Gastroesophageal sphincter (tissue), 4 donors: ENCODE measurements around the gene TWIST2. TPM values are rescaled to one million over a fixed set of nuclear protein-coding genes. Genes with fewer than 3 reads are reported as not detected.

Experiments
- ATAC-seq: fragments of 150-250 bp; one replicate; pipeline ENCODE4 v1.9.1; 2016; ENCODE audit warnings: mild to moderate bottlenecking, moderate library complexity
- H3K27ac ChIP-seq, 4 donors: fragments of 200-600 bp; sonication (generic) in 3 of 4; 1 replicate in 3 of 4; 2 replicates in 1 of 4; pipeline ENCODE4 v1.5.1; 2016 to 2019
- H3K27me3 ChIP-seq: fragments of 200-600 bp; sonication (generic); one replicate; pipeline ENCODE4 v1.5.1; 2019
- H3K36me3 ChIP-seq, 2 donors: fragments of 200-600 bp; sonication (generic); one replicate each; pipeline ENCODE4 v1.5.1; 2019; ENCODE audit warnings: control low read depth in 1 of 2
- H3K4me1 ChIP-seq, 3 donors: fragments of 200-600 bp; sonication (generic); 1 replicate in 2 of 3; 2 replicates in 1 of 3; pipeline ENCODE4 v1.5.1; 2016 to 2019; ENCODE audit warnings: control low read depth in 2 of 3
- H3K4me3 ChIP-seq, 2 donors: fragments of 200-600 bp; sonication (generic); one replicate each; pipeline ENCODE4 v1.5.1; 2019; ENCODE audit warnings: mild to moderate bottlenecking in 1 of 2, moderate library complexity in 1 of 2
- H3K9me3 ChIP-seq, 3 donors: fragments of 200-600 bp; sonication (generic); one replicate each; pipeline ENCODE4 v1.5.1; 2017 to 2019; ENCODE audit warnings: control low read depth in 2 of 3
- EP300 ChIP-seq: sonication (generic); formaldehyde crosslinking; IDR thresholded peaks from one replicate; pipeline ENCODE4 v1.6.1; 2017; ENCODE audit warnings: antibody characterized with exemption, mild to moderate bottlenecking
- POLR2A ChIP-seq, 2 donors: fragments of 450-650 bp; IDR thresholded peaks; one replicate each; pipeline ENCODE4 v1.6.1; 2017; ENCODE audit warnings: antibody characterized with exemption in 2 of 2, mild to moderate bottlenecking in 2 of 2, moderate library complexity in 1 of 2
- POLR2AphosphoS5 ChIP-seq: sonication (generic); formaldehyde crosslinking; IDR thresholded peaks from one replicate; pipeline ENCODE4 v1.6.1; 2017; ENCODE audit warnings: antibody characterized with exemption
- WGBS, 2 donors: methylation state at CpG; one replicate each; pipeline ENCODE4 v1.1.5; 2018; ENCODE audit warnings: low coverage in 1 of 2; 5-methylcytosine and 5-hydroxymethylcytosine counted together
- total RNA-seq, 4 donors: library from RNA; depleted of rRNA; stranded (reverse); fragments of >200 nt; gene quantifications; one replicate each; pipeline ENCODE4 v1.1.0, GENCODE V29; 2016
- TF ChIP-seq, protein P1 (sequence below), 4 experiments: fragments of 200-600 bp in 2 of 4; fragments of 450-650 bp in 2 of 4; sonication (generic) in 1 of 4; IDR thresholded peaks; one replicate each; pipeline ENCODE4 v1.5.1; 2017 to 2019; ENCODE audit warnings: antibody characterized with exemption in 4 of 4, mild to moderate bottlenecking in 2 of 4, moderate library complexity in 2 of 4

The TWIST2 gene
- total RNA-seq, 4 donors from 2014 or later: 17.7 to 69.6 (median 45.2) TPM

DNA sequence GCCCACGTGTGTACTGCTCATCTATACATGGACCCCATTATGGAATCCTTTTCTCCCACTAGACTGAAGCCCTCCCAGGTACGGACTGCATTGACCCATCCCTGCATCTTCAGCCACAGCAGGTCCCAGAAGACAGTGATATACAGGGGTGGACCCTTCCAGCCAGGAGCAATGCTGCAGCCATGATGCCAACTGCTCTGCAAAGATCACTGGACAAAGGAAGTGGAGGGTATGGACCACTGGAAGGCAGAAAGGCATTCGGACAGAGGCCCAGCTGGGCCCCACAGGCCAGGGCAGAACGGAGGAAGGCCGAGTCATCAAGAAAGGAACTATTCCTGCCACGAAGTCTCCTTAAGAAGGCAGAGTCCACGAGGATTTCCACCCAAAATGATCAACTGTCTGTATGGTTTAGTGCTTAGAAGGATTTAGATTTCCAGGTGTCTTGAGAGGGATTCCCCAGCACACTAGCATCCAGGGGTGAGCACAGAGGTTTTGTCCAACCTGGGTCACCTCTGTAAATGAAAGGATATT, 93.4 kb downstream of the TWIST2 start:
- no peak for ATAC-seq
- WGBS, 2 donors: 80 to 89% methylated on average over 1 to 5 of the region's 7 CpGs
- peaks cover 0 to 6% (median 0%) of the 10 kb centered on the region in 3 donors for H3K4me1 ChIP-seq

GRCh38 chr2:238942080-238942725, 94.3 kb downstream of the TWIST2 start:
- H3K36me3 ChIP-seq: no peaks in the 10 kb centered on the region
- H3K27me3 ChIP-seq: peaks cover 3% of the 10 kb centered on the region
- WGBS, 2 donors: 93% methylated on average over 7 of the region's 19 CpGs; no CpG with 5 or more reads in 1 of the 2 donors
- no peak for ATAC-seq
- no peak overlapping the region for H3K4me3 ChIP-seq
- no peak overlapping the region for H3K27ac ChIP-seq
- TF ChIP-seq POLR2A (IDR thresholded peaks at IDR 0.05) (no peak), EP300 (no peak), POLR2AphosphoS5 (no peak)
- TF ChIP-seq, protein P1, sequence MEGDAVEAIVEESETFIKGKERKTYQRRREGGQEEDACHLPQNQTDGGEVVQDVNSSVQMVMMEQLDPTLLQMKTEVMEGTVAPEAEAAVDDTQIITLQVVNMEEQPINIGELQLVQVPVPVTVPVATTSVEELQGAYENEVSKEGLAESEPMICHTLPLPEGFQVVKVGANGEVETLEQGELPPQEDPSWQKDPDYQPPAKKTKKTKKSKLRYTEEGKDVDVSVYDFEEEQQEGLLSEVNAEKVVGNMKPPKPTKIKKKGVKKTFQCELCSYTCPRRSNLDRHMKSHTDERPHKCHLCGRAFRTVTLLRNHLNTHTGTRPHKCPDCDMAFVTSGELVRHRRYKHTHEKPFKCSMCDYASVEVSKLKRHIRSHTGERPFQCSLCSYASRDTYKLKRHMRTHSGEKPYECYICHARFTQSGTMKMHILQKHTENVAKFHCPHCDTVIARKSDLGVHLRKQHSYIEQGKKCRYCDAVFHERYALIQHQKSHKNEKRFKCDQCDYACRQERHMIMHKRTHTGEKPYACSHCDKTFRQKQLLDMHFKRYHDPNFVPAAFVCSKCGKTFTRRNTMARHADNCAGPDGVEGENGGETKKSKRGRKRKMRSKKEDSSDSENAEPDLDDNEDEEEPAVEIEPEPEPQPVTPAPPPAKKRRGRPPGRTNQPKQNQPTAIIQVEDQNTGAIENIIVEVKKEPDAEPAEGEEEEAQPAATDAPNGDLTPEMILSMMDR (IDR thresholded peaks at IDR 0.05): no peak
- peaks cover 0 to 7% (median 0%) of the 10 kb centered on the region in 3 donors for H3K4me1 ChIP-seq
- H3K9me3 ChIP-seq: no peaks in the 10 kb centered on the region

More for the DNA sequence above, 93.4 kb downstream of the TWIST2 start:
- no peak overlapping the region for H3K4me3 ChIP-seq
- no peak overlapping the region for H3K27ac ChIP-seq
- no peaks in the 10 kb centered on the region for H3K36me3 ChIP-seq
- TF ChIP-seq, protein P1 (IDR thresholded peaks at IDR 0.05): no peak
- TF ChIP-seq POLR2AphosphoS5 (no peak), POLR2A (IDR thresholded peaks at IDR 0.05) (no peak), EP300 (no peak)
- no peaks in the 10 kb centered on the region for H3K27me3 ChIP-seq
- no peaks in the 10 kb centered on the region for H3K9me3 ChIP-seq

- TF ChIP-seq POLR2A (IDR thresholded peaks at IDR 0.05) (no peak), POLR2AphosphoS5 (no peak), EP300 (no peak)
- TF ChIP-seq, protein P1 (IDR thresholded peaks at IDR 0.05): no peak
- Histone ChIP-seq H3K36me3 (no peaks in the 10 kb centered on the region), H3K27ac (no peak overlapping the region), H3K9me3 (no peaks in the 10 kb centered on the region), H3K4me1 (peaks cover 0 to 11% (median 0%) of the 10 kb centered on the region in 3 donors), H3K27me3 (peaks cover 5% of the 10 kb centered on the region), H3K4me3 (no peak overlapping the region)
- WGBS, 2 donors: 74 to 76% methylated on average over 7 to 11 of the region's 13 CpGs
- no peak for ATAC-seq
Observed at GRCh38 chr2:238942726-238943300, 94.9 kb downstream of the TWIST2 start.

DNA sequence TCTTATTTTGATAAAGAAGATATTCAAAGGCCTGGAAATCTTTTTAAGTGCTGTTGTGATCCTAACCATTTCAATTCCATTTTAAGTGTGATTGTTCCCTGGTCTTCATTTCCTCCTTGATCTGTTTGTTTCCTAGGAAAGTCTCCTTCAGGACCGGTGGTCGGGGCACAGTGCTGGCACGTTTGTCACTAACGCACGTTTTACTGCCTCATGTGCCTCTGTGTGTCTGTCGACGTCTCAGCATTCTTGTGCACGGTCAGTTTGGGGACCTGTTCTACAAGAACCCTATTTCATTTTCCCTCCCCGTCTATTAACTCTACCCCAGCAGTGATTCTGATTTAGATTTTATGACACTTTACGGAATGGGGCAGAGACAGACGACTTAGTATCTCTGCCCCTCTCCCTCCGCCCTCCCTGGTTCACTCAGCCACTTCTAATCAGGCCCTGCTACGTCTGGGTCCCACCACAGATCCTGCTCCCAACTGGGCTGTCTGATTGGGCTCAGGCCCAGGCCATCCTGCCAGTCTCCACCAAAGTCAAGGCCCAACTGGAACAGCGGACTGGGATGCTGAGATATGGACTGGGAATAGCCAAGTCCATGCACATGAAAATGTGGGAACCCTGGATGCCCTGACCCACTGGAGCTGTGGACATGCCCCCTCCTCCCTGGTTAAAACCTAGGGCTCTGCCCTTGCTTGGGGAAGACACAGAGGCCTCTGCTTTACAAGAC, 95.6 kb downstream of the TWIST2 start:
- no peak overlapping the region for H3K27ac ChIP-seq
- H3K27me3 ChIP-seq: peaks cover 5% of the 10 kb centered on the region
- peaks cover 0 to 11% (median 0%) of the 10 kb centered on the region in 3 donors for H3K4me1 ChIP-seq
- WGBS, 2 donors: 76 to 79% methylated on average over 12 to 13 of the region's 14 CpGs
- H3K9me3 ChIP-seq: no peaks in the 10 kb centered on the region
- no peaks in the 10 kb centered on the region for H3K36me3 ChIP-seq
- no peak for ATAC-seq
- no peak overlapping the region for H3K4me3 ChIP-seq
- TF ChIP-seq, protein P1 (IDR thresholded peaks at IDR 0.05): no peak
- no peak for TF ChIP-seq EP300
